Ovary (tissue), 3 donors: ENCODE results near the gene PUDP.

Experiments
- EP300 ChIP-seq: sonication (generic); formaldehyde crosslinking; IDR thresholded peaks from one replicate; pipeline ENCODE4 v1.6.1; 2017; ENCODE audit warnings: antibody characterized with exemption
- POLR2A ChIP-seq: fragments of 450-650 bp; IDR thresholded peaks from one replicate; pipeline ENCODE4 v1.6.1; 2017; ENCODE audit warnings: antibody characterized with exemption, mild to moderate bottlenecking, moderate library complexity
- TF ChIP-seq, protein P1 (sequence below), 3 donors: fragments of 450-650 bp in 2 of 3; fragments of 200-600 bp in 1 of 3; IDR thresholded peaks; one replicate each; pipeline versions ENCODE4 v1.5.1 to v1.8.0; 2016 to 2022; ENCODE audit warnings: antibody characterized with exemption in 3 of 3, mild to moderate bottlenecking in 1 of 3
- donor health status: DM: no; HTN: no; CAD: no.

- TF ChIP-seq, protein P1, sequence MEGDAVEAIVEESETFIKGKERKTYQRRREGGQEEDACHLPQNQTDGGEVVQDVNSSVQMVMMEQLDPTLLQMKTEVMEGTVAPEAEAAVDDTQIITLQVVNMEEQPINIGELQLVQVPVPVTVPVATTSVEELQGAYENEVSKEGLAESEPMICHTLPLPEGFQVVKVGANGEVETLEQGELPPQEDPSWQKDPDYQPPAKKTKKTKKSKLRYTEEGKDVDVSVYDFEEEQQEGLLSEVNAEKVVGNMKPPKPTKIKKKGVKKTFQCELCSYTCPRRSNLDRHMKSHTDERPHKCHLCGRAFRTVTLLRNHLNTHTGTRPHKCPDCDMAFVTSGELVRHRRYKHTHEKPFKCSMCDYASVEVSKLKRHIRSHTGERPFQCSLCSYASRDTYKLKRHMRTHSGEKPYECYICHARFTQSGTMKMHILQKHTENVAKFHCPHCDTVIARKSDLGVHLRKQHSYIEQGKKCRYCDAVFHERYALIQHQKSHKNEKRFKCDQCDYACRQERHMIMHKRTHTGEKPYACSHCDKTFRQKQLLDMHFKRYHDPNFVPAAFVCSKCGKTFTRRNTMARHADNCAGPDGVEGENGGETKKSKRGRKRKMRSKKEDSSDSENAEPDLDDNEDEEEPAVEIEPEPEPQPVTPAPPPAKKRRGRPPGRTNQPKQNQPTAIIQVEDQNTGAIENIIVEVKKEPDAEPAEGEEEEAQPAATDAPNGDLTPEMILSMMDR (IDR thresholded peaks at IDR 0.05), result no peak
- TF ChIP-seq POLR2A, result no peak
- no peak for TF ChIP-seq EP300
These were observed 8.5 kb downstream of the PUDP start for GRCh38 chrX:7139202-7140081.
